Stimulated activated CD4-positive, alpha-beta T cell treated with anti-CD3 and anti-CD28 coated beads, Interleukin-4, amount 100 ng/mL, for 24 hours (primary cell): Measurements from ENCODE around the gene CLEC2B.

Experiments
- DNase-seq: peaks from one replicate; pipeline ENCODE4 v3.0.0-alpha.2; 2020

Gene CLEC2B

GRCh38 chr12:9805883-9806282 is 63.3 kb downstream of the CLEC2B start:
- DNase-seq: no peak
